HepG2 (cell line): ENCODE results near the gene C17orf75. TPM values are rescaled to one million over a fixed set of nuclear protein-coding genes. Genes with fewer than 3 reads are reported as not detected.

Source experiments
- AGO2 ChIP-seq: fragments of 200-400 bp; formaldehyde crosslinking; optimal IDR thresholded peaks from 2 replicates; pipeline ENCODE3; 2017; ENCODE audit warnings: mild to moderate bottlenecking, low read depth, low read length, moderate library complexity
- ATRX ChIP-seq: sonication (generic); formaldehyde crosslinking; IDR thresholded peaks from 2 replicates; pipeline ENCODE4 v1.4.0; 2020; ENCODE audit warnings: missing genetic modification reagents, borderline replicate concordance
- CEBPB ChIP-seq: IDR thresholded peaks from 2 replicates; pipeline ENCODE4 v1.6.1; 2011; ENCODE audit warnings: low read depth, low read length, improper control_type of control experiment, borderline replicate concordance
- DMAP1 ChIP-seq: IDR thresholded peaks from 2 replicates; pipeline ENCODE4 v1.6.1; 2016
- DNMT1 ChIP-seq: sonication (generic); formaldehyde crosslinking; IDR thresholded peaks from 2 replicates; pipeline ENCODE4 v1.5.1; 2020; ENCODE audit warnings: mild to moderate bottlenecking, missing genetic modification reagents
- DNMT3B ChIP-seq: conservative IDR thresholded peaks from 2 replicates; pipeline ENCODE4 v1.6.1; 2016; ENCODE audit warnings: missing biosample characterization, control low read depth
- ELF1 ChIP-seq: sonication (generic); formaldehyde crosslinking; IDR thresholded peaks from 2 replicates; pipeline ENCODE4 v1.4.0; 2020; ENCODE audit warnings: missing genetic modification reagents
- GABPB1 ChIP-seq: IDR thresholded peaks from 2 replicates; pipeline ENCODE4 v1.6.1; 2016; ENCODE audit warnings: mild to moderate bottlenecking, missing genetic modification reagents, moderate library complexity, missing compliant biosample characterization
- HES4 ChIP-seq: sonication (generic); formaldehyde crosslinking; IDR thresholded peaks from 2 replicates; pipeline ENCODE4 v1.9.0; 2021; ENCODE audit warnings: mild to moderate bottlenecking, missing genetic modification reagents, borderline replicate concordance
- KLF12 ChIP-seq: sonication (generic); formaldehyde crosslinking; IDR thresholded peaks from 2 replicates; pipeline ENCODE4 v1.4.0; 2020; ENCODE audit warnings: missing genetic modification reagents, borderline replicate concordance
- KLF13 ChIP-seq: sonication (generic); formaldehyde crosslinking; IDR thresholded peaks from 2 replicates; pipeline ENCODE4 v1.4.0; 2020; ENCODE audit warnings: mild to moderate bottlenecking, missing genetic modification reagents
- MAF1 ChIP-seq: sonication (generic); formaldehyde crosslinking; IDR thresholded peaks from 2 replicates; pipeline ENCODE4 v1.5.0; 2020; ENCODE audit warnings: missing genetic modification reagents, borderline replicate concordance
- MED8 ChIP-seq: sonication (generic); formaldehyde crosslinking; IDR thresholded peaks from 2 replicates; pipeline ENCODE4 v1.8.1; 2023; ENCODE audit warnings: mild to moderate bottlenecking, missing genetic modification reagents; ENCODE audit not compliant: insufficient replicate concordance
- MIER3 ChIP-seq: IDR thresholded peaks from 2 replicates; pipeline ENCODE4 v1.6.1; 2016; ENCODE audit warnings: missing compliant biosample characterization, borderline replicate concordance
- MTF1 ChIP-seq: sonication (generic); formaldehyde crosslinking; IDR thresholded peaks from 2 replicates; pipeline ENCODE4 v1.5.0; 2020; ENCODE audit warnings: missing genetic modification reagents
- PHF21A ChIP-seq: sonication (generic); formaldehyde crosslinking; IDR thresholded peaks from 2 replicates; pipeline ENCODE4 v1.5.0; 2020; ENCODE audit warnings: mild to moderate bottlenecking, missing genetic modification reagents
- RBM39 ChIP-seq: fragments of 200-400 bp; formaldehyde crosslinking; IDR thresholded peaks from one replicate; pipeline ENCODE4 v1.6.1; 2018; ENCODE audit warnings: antibody characterized with exemption, mild to moderate bottlenecking, low read depth, low read length; ENCODE audit not compliant: poor library complexity, severe bottlenecking
- STAT5B ChIP-seq: sonication (generic); formaldehyde crosslinking; IDR thresholded peaks from 2 replicates; pipeline ENCODE4 v1.4.0; 2020; ENCODE audit warnings: missing genetic modification reagents
- ZMYM2 ChIP-seq: sonication (generic); formaldehyde crosslinking; IDR thresholded peaks from 2 replicates; pipeline ENCODE4 v1.8.0; 2022; ENCODE audit warnings: mild to moderate bottlenecking, missing genetic modification reagents
- ZMYM3 ChIP-seq: sonication (generic); formaldehyde crosslinking; IDR thresholded peaks from 2 replicates; pipeline ENCODE4 v1.5.1; 2020; ENCODE audit warnings: mild to moderate bottlenecking, missing genetic modification reagents
- ZNF232 ChIP-seq: sonication (generic); formaldehyde crosslinking; IDR thresholded peaks from 2 replicates; pipeline ENCODE4 v1.4.0; 2020; ENCODE audit warnings: missing genetic modification reagents, borderline replicate concordance
- ZNF251 ChIP-seq: sonication (generic); formaldehyde crosslinking; IDR thresholded peaks from 2 replicates; pipeline ENCODE4 v1.9.0; 2021; ENCODE audit warnings: mild to moderate bottlenecking, missing genetic modification reagents
- ZNF333 ChIP-seq: sonication (generic); formaldehyde crosslinking; IDR thresholded peaks from 2 replicates; pipeline ENCODE4 v1.4.0; 2020; ENCODE audit warnings: mild to moderate bottlenecking, missing genetic modification reagents, borderline replicate concordance
- ZNF484 ChIP-seq: sonication (generic); formaldehyde crosslinking; IDR thresholded peaks from 2 replicates; pipeline ENCODE4 v1.5.1; 2020; ENCODE audit warnings: mild to moderate bottlenecking, low read depth, missing genetic modification reagents, borderline replicate concordance
- ZNF687 ChIP-seq: sonication (generic); formaldehyde crosslinking; IDR thresholded peaks from 2 replicates; pipeline ENCODE4 v1.5.1; 2020; ENCODE audit warnings: mild to moderate bottlenecking, missing genetic modification reagents, moderate library complexity
- ZNF775 ChIP-seq: sonication (generic); formaldehyde crosslinking; IDR thresholded peaks from 2 replicates; pipeline ENCODE4 v1.4.0; 2020; ENCODE audit warnings: missing genetic modification reagents, mild to moderate bottlenecking, moderate library complexity, borderline replicate concordance
- ZNF780A ChIP-seq: sonication (generic); formaldehyde crosslinking; IDR thresholded peaks from 2 replicates; pipeline ENCODE4 v1.8.0; 2022; ENCODE audit warnings: mild to moderate bottlenecking, missing genetic modification reagents, moderate library complexity
- polyA plus RNA-seq, 8 experiments: library from polyadenylated mRNA; depleted of rRNA in 3 of 8; stranded (reverse) in 7 of 8; unstranded in 1 of 8; fragments of >200 nt; fragmentation: Illumina TruSeq in 4 of 8; extraction: Trizol in 4 of 8; gene quantifications; 2 replicates each; pipeline versions ENCODE4 v1.2.1 to v1.2.3, GENCODE V29; 2011 to 2016; ENCODE audit warnings: low read depth in 4 of 8, missing spikeins in 1 of 8, mixed read lengths in 1 of 8; ENCODE audit not compliant: insufficient read depth in 1 of 8
- total RNA-seq, 5 experiments: library from RNA; depleted of rRNA; stranded (reverse); fragments of >200 nt; fragmentation: Illumina TruSeq; extraction: Trizol; gene quantifications; 2 replicates each; pipeline ENCODE4 v1.2.3, GENCODE V29; 2016; ENCODE audit warnings: low read depth in 1 of 5

C17orf75 gene
- total and polyA plus RNA-seq, 2 of the 13 experiments (the other 11 are each of a cell fraction or from before 2014, with no cell fraction given), result 16.2 to 33.0 TPM

GRCh38 chr17:32349854-32350665 lies 8.1 kb upstream of the C17orf75 start, which contains the start of gene ZNF207 (continued):
- peak; percentile 75 for TF ChIP-seq AGO2
- no peak for TF ChIP-seq ZNF484 (CRISPR knock-in tag)
- TF ChIP-seq ATRX (CRISPR knock-in tag), result no peak
- TF ChIP-seq MED8 (CRISPR knock-in tag), result peak; percentile 70
- no peak for TF ChIP-seq ZMYM2 (CRISPR knock-in tag)
- TF ChIP-seq ELF1 (CRISPR knock-in tag), result peak; percentile 58
- 0 out of 2 replicates have a peak, but pooled peaks have one; percentile 48 for TF ChIP-seq MAF1 (CRISPR knock-in tag)
- peak; percentile 72 for TF ChIP-seq GABPB1 (CRISPR knock-in tag)
- peak; percentile 38 for TF ChIP-seq RBM39
- TF ChIP-seq DNMT1 (CRISPR knock-in tag), result no peak
- peak; percentile 85; the same call in 1 of the 2 replicates for TF ChIP-seq ZNF232 (CRISPR knock-in tag)
- TF ChIP-seq MTF1 (CRISPR knock-in tag), result peak; percentile 22; the same call in 1 of the 2 replicates
- TF ChIP-seq DNMT3B (CRISPR knock-in tag), result no peak; the same call in 1 of the 2 replicates
- peak; percentile 82 for TF ChIP-seq ZNF687 (CRISPR knock-in tag)
- TF ChIP-seq ZNF251, result no peak
- peak; percentile 94 for TF ChIP-seq DMAP1
- TF ChIP-seq ZNF780A (CRISPR knock-in tag), result no peak
- peak; percentile 77 for TF ChIP-seq KLF12 (CRISPR knock-in tag)
- no peak for TF ChIP-seq CEBPB
- peak; percentile 74; the same call in 1 of the 2 replicates for TF ChIP-seq STAT5B (CRISPR knock-in tag)
- TF ChIP-seq MIER3, result peak; percentile 74
- TF ChIP-seq ZMYM3 (CRISPR knock-in tag), result peak; percentile 8; the same call in 1 of the 2 replicates
- peak; percentile 49; the same call in 1 of the 2 replicates for TF ChIP-seq HES4 (CRISPR knock-in tag)
- no peak for TF ChIP-seq PHF21A (CRISPR knock-in tag)
- no peak for TF ChIP-seq KLF13 (CRISPR knock-in tag)
- no peak for TF ChIP-seq ZNF775
- TF ChIP-seq ZNF333 (CRISPR knock-in tag), result 0 out of 2 replicates have a peak, but pooled peaks have one; percentile 40
